ENCODE results near the gene LY6G6F. TPM values are rescaled to one million over a fixed set of nuclear protein-coding genes. Genes with fewer than 3 reads are reported as not detected.
A peak's percentile ranks its signal among the peaks of the same experiment; 100 is the strongest.

Gene LY6G6F
- total and polyA plus RNA-seq, 2 of the 13 experiments (the other 11 are each of a cell fraction or from before 2014, with no cell fraction given), result not detected

DNA sequence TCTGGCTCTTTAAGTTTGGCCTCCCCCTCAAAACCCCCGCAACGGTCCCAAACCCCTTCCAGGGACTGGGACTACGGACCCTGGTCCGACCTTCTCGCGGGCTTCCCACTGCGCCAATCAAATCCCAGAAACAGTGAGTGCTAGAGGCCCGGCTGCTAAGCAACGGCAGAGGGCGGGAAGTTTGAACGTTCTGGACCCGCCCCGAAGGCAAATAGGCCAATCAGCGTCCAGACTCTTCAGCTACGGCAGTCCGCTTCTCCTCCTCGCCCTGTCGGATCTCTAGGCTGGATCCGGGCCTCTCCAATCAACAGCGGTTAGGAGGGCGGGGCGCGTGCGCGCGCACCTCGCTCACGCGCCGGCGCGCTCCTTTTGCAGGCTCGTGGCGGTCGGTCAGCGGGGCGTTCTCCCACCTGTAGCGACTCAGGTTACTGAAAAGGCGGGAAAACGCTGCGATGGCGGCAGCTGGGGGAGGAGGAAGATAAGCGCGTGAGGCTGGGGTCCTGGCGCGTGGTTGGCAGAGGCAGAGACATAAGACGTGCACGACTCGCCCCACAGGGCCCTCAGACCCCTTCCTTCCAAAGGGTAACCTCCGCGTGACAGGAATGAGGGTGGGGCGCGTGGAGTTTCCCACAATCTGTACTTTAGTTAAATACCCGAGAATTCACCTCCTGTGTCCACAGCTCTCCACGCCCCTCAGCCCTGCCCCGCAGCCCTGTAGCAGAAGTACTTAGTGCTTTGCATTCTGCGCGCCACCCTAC, 33.2 kb downstream of the LY6G6F start, which contains the start of gene MSH5 (continued):
- peak; percentile 98; the same call in 1 of the 2 replicates for TF ChIP-seq ZNF430 (CRISPR knock-in tag; IDR thresholded peaks at IDR 0.05)
- TF ChIP-seq DR1 (CRISPR knock-in tag; IDR thresholded peaks at IDR 0.05), result peak; percentile 87
- no peak for TF ChIP-seq SP1 (IDR thresholded peaks at IDR 0.05)
- peak; percentile 91 for TF ChIP-seq SP1 (CRISPR knock-in tag; IDR thresholded peaks at IDR 0.05)
- TF ChIP-seq ZFP1 (CRISPR knock-in tag; IDR thresholded peaks at IDR 0.05), result 0 out of 2 replicates have a peak, but pooled peaks have one; percentile 71
- no peak for TF ChIP-seq SMARCE1 (IDR thresholded peaks at IDR 0.05; ENCODE audit: borderline replicate concordance)
- TF ChIP-seq PHF8 (CRISPR knock-in tag; IDR thresholded peaks at IDR 0.05), result peak; percentile 76
- peak; percentile 96 for TF ChIP-seq MXD4 (CRISPR knock-in tag; IDR thresholded peaks at IDR 0.05)
- peak; percentile 98 for TF ChIP-seq ZFP41 (CRISPR knock-in tag; IDR thresholded peaks at IDR 0.05; ENCODE audit: borderline replicate concordance)
- TF ChIP-seq, protein P1, sequence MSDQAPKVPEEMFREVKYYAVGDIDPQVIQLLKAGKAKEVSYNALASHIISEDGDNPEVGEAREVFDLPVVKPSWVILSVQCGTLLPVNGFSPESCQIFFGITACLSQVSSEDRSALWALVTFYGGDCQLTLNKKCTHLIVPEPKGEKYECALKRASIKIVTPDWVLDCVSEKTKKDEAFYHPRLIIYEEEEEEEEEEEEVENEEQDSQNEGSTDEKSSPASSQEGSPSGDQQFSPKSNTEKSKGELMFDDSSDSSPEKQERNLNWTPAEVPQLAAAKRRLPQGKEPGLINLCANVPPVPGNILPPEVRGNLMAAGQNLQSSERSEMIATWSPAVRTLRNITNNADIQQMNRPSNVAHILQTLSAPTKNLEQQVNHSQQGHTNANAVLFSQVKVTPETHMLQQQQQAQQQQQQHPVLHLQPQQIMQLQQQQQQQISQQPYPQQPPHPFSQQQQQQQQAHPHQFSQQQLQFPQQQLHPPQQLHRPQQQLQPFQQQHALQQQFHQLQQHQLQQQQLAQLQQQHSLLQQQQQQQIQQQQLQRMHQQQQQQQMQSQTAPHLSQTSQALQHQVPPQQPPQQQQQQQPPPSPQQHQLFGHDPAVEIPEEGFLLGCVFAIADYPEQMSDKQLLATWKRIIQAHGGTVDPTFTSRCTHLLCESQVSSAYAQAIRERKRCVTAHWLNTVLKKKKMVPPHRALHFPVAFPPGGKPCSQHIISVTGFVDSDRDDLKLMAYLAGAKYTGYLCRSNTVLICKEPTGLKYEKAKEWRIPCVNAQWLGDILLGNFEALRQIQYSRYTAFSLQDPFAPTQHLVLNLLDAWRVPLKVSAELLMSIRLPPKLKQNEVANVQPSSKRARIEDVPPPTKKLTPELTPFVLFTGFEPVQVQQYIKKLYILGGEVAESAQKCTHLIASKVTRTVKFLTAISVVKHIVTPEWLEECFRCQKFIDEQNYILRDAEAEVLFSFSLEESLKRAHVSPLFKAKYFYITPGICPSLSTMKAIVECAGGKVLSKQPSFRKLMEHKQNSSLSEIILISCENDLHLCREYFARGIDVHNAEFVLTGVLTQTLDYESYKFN (CRISPR knock-in tag; conservative IDR thresholded peaks at IDR 0.05), result peak; percentile 95
- TF ChIP-seq SIN3B (IDR thresholded peaks at IDR 0.05; ENCODE audit: low read length), result no peak
- TF ChIP-seq RFXAP (CRISPR knock-in tag; IDR thresholded peaks at IDR 0.05; ENCODE audit: borderline replicate concordance), result peak; percentile 98
- TF ChIP-seq, protein P2, sequence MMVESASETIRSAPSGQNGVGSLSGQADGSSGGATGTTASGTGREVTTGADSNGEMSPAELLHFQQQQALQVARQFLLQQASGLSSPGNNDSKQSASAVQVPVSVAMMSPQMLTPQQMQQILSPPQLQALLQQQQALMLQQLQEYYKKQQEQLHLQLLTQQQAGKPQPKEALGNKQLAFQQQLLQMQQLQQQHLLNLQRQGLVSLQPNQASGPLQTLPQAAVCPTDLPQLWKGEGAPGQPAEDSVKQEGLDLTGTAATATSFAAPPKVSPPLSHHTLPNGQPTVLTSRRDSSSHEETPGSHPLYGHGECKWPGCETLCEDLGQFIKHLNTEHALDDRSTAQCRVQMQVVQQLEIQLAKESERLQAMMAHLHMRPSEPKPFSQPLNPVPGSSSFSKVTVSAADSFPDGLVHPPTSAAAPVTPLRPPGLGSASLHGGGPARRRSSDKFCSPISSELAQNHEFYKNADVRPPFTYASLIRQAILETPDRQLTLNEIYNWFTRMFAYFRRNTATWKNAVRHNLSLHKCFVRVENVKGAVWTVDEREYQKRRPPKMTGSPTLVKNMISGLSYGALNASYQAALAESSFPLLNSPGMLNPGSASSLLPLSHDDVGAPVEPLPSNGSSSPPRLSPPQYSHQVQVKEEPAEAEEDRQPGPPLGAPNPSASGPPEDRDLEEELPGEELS (CRISPR knock-in tag; IDR thresholded peaks at IDR 0.05), result peak; percentile 82
- TF ChIP-seq, protein P3, sequence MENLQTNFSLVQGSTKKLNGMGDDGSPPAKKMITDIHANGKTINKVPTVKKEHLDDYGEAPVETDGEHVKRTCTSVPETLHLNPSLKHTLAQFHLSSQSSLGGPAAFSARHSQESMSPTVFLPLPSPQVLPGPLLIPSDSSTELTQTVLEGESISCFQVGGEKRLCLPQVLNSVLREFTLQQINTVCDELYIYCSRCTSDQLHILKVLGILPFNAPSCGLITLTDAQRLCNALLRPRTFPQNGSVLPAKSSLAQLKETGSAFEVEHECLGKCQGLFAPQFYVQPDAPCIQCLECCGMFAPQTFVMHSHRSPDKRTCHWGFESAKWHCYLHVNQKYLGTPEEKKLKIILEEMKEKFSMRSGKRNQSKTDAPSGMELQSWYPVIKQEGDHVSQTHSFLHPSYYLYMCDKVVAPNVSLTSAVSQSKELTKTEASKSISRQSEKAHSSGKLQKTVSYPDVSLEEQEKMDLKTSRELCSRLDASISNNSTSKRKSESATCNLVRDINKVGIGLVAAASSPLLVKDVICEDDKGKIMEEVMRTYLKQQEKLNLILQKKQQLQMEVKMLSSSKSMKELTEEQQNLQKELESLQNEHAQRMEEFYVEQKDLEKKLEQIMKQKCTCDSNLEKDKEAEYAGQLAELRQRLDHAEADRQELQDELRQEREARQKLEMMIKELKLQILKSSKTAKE (CRISPR knock-in tag; IDR thresholded peaks at IDR 0.05; ENCODE audit: borderline replicate concordance), result peak; percentile 73
- TF ChIP-seq, protein P4, sequence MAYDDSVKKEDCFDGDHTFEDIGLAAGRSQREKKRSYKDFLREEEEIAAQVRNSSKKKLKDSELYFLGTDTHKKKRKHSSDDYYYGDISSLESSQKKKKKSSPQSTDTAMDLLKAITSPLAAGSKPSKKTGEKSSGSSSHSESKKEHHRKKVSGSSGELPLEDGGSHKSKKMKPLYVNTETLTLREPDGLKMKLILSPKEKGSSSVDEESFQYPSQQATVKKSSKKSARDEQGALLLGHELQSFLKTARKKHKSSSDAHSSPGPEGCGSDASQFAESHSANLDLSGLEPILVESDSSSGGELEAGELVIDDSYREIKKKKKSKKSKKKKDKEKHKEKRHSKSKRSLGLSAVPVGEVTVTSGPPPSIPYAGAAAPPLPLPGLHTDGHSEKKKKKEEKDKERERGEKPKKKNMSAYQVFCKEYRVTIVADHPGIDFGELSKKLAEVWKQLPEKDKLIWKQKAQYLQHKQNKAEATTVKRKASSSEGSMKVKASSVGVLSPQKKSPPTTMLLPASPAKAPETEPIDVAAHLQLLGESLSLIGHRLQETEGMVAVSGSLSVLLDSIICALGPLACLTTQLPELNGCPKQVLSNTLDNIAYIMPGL (CRISPR knock-in tag; IDR thresholded peaks at IDR 0.05; ENCODE audit: borderline replicate concordance in 1 of 2, low read depth in 1 of 2), result peak; percentile 42 to 74; a peak in 2 of 4 replicates
- no peak; the same call in 1 of the 2 replicates for TF ChIP-seq EED (CRISPR knock-in tag; IDR thresholded peaks at IDR 0.05)
- TF ChIP-seq, protein P5, sequence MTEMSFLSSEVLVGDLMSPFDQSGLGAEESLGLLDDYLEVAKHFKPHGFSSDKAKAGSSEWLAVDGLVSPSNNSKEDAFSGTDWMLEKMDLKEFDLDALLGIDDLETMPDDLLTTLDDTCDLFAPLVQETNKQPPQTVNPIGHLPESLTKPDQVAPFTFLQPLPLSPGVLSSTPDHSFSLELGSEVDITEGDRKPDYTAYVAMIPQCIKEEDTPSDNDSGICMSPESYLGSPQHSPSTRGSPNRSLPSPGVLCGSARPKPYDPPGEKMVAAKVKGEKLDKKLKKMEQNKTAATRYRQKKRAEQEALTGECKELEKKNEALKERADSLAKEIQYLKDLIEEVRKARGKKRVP (CRISPR knock-in tag; IDR thresholded peaks at IDR 0.05), result peak; percentile 60 to 76; a peak in 3 of 4 replicates
- peak; percentile 96 for TF ChIP-seq ZMYM4 (CRISPR knock-in tag; IDR thresholded peaks at IDR 0.05)
- peak; percentile 52; the same call in 1 of the 2 replicates for TF ChIP-seq ZNF34 (CRISPR knock-in tag; IDR thresholded peaks at IDR 0.05; ENCODE audit: borderline replicate concordance)
